GM19240 (cell line): ENCODE data around the gene ASIC5.

ENCODE experiments used
- DNase-seq: peaks from one replicate; pipeline ENCODE4 v3.0.0; 2011; ENCODE audit warnings: low spot score; ENCODE audit not compliant: insufficient read length

The ASIC5 gene

GRCh38 chr4:155881555-155881954 lies 15.5 kb upstream of the ASIC5 start:
- no peak for DNase-seq

GRCh38 chr4:155879767-155880166 lies 13.7 kb upstream of the ASIC5 start:
- no peak for DNase-seq

- DNase-seq = no peak
These were observed 12.5 kb upstream of the ASIC5 start for GRCh38 chr4:155878611-155879010.

- DNase-seq = no peak
These were observed 11.9 kb upstream of the ASIC5 start for GRCh38 chr4:155877971-155878370.

- no peak for DNase-seq
These were observed 9.8 kb upstream of the ASIC5 start for GRCh38 chr4:155875878-155876277.

GRCh38 chr4:155855897-155856296 lies 10.2 kb downstream of the ASIC5 start:
- DNase-seq = no peak

- DNase-seq = no peak
These were observed 11.4 kb downstream of the ASIC5 start for GRCh38 chr4:155854582-155855226.

- DNase-seq = no peak
These were observed 12.9 kb downstream of the ASIC5 start for GRCh38 chr4:155853189-155853588.

- no peak for DNase-seq
These were observed 17.0 kb downstream of the ASIC5 start for GRCh38 chr4:155849042-155849441.

GRCh38 chr4:155846929-155847328 lies 19.1 kb downstream of the ASIC5 start:
- DNase-seq = no peak

- no peak for DNase-seq
These were observed 24.0 kb downstream of the ASIC5 start for GRCh38 chr4:155842080-155842479.

- no peak for DNase-seq
These were observed 28.8 kb downstream of the ASIC5 start for GRCh38 chr4:155837203-155837796.

- no peak for DNase-seq
These were observed 33.4 kb downstream of the ASIC5 start for GRCh38 chr4:155832664-155833063.

- no peak for DNase-seq
These were observed 37.4 kb downstream of the ASIC5 start for GRCh38 chr4:155828628-155829027.

GRCh38 chr4:155822572-155822971 lies 43.5 kb downstream of the ASIC5 start:
- no peak for DNase-seq

GRCh38 chr4:155820887-155821518 lies 45.1 kb downstream of the ASIC5 start:
- DNase-seq = no peak

- no peak for DNase-seq
These were observed 47.0 kb downstream of the ASIC5 start for GRCh38 chr4:155819066-155819465.

- DNase-seq = no peak
These were observed 47.4 kb downstream of the ASIC5 start for GRCh38 chr4:155818639-155819038.

GRCh38 chr4:155811083-155811482 lies 55.0 kb downstream of the ASIC5 start:
- no peak for DNase-seq

GRCh38 chr4:155809835-155810234 lies 56.2 kb downstream of the ASIC5 start:
- peak; percentile 2 for DNase-seq

GRCh38 chr4:155807021-155807420 lies 59.1 kb downstream of the ASIC5 start:
- DNase-seq = no peak

GRCh38 chr4:155805016-155805415 lies 61.1 kb downstream of the ASIC5 start:
- no peak for DNase-seq
